Activated CD4-positive, alpha-beta memory T cell treated with anti-CD3 and anti-CD28 coated beads, Interleukin-2, amount 10 ng/mL, durations not matched to agents 7 days and 5 days (primary cell): ENCODE data around the gene STN1. TPM values are rescaled to one million over a fixed set of nuclear protein-coding genes. Genes with fewer than 3 reads are reported as not detected.

ENCODE experiments used
- CTCF ChIA-PET: fragments of 350-600 bp; sonication (Branson Sonifier 250); formaldehyde crosslinking; loops from one replicate; lab custom pipeline; 2021; ENCODE audit warnings: antibody characterized with exemption, inconsistent platforms; lab: Charles Lee
- POLR2A ChIA-PET: fragments of 350-600 bp; sonication (Branson Sonifier 250); formaldehyde crosslinking; loops from one replicate; lab custom pipeline; 2021; ENCODE audit warnings: antibody characterized with exemption; lab: Charles Lee
- DNase-seq: peaks from one replicate; pipeline ENCODE4 v3.0.0-alpha.2; 2020
- H3K27ac Mint-ChIP-seq: one replicate; pipeline ENCODE4 v1.8.0; 2021; ENCODE audit warnings: mild to moderate bottlenecking, mixed read lengths
- H3K27me3 Mint-ChIP-seq: one replicate; pipeline ENCODE4 v1.8.0; 2021; ENCODE audit warnings: mixed read lengths
- H3K36me3 Mint-ChIP-seq: one replicate; pipeline ENCODE4 v1.8.0; 2021; ENCODE audit warnings: low read depth, mixed read lengths
- H3K4me1 Mint-ChIP-seq: one replicate; pipeline ENCODE4 v1.8.0; 2021; ENCODE audit warnings: mixed read lengths
- H3K4me3 Mint-ChIP-seq: one replicate; pipeline ENCODE4 v1.8.0; 2021; ENCODE audit warnings: mild to moderate bottlenecking, mixed read lengths
- H3K9me3 Mint-ChIP-seq: one replicate; pipeline ENCODE4 v1.8.0; 2021; ENCODE audit warnings: mixed read lengths
- total RNA-seq, 2 experiments: library from RNA; stranded (reverse); gene quantifications; one replicate each; pipeline ENCODE4 v1.2.3, GENCODE V29; 2021

The STN1 gene
- total RNA-seq, 2 experiments from 2014 or later: 55.1 to 56.8 TPM

- CTCF ChIA-PET: interaction anchor here (0.6 to 2.3 kb wide), 22 partner anchors 11 to 446 kb away, joined by 3 to 27 read pairs (median 5); partner anchors contain the start of gene SFR1
Measured at GRCh38 chr10:103890194-103890658, 27.8 kb downstream of the STN1 start.

GRCh38 chr10:103889121-103889720, 28.8 kb downstream of the STN1 start:
- Mint-ChIP-seq H3K27me3 (no peaks in the 10 kb centered on the region), H3K36me3 (peaks cover 66% of the 10 kb centered on the region), H3K4me3 (no peak overlapping the region), H3K9me3 (no peaks in the 10 kb centered on the region), H3K27ac (peak overlapping the region; percentile 55), H3K4me1 (peaks cover 57% of the 10 kb centered on the region)
- ChIA-PET POLR2A (interaction anchor here (0.7 to 3.6 kb wide), 8 partner anchors 10 to 388 kb away, joined by 3 to 49 read pairs (median 6); partner anchors contain the start of genes SFR1 and STN1), CTCF (interaction anchor here (0.6 to 2.3 kb wide), 24 partner anchors 12 to 726 kb away, joined by 3 to 27 read pairs (median 4); partner anchors contain the start of gene SFR1)
- DNase-seq: no peak

More at GRCh38 chr10:103890194-103890658, 27.8 kb downstream of the STN1 start:
- H3K27me3 Mint-ChIP-seq: no peaks in the 10 kb centered on the region
- POLR2A ChIA-PET: interaction anchor here (0.7 to 3.6 kb wide), 15 partner anchors 9 to 387 kb away, joined by 3 to 49 read pairs (median 4); partner anchors contain the start of genes SFR1 and STN1
- DNase-seq: peak; percentile 48
- H3K27ac Mint-ChIP-seq: peak overlapping the region; percentile 84
- peaks cover 65% of the 10 kb centered on the region for H3K36me3 Mint-ChIP-seq
- no peaks in the 10 kb centered on the region for H3K9me3 Mint-ChIP-seq
- H3K4me3 Mint-ChIP-seq: no peak overlapping the region
- peaks cover 63% of the 10 kb centered on the region for H3K4me1 Mint-ChIP-seq

- ChIA-PET POLR2A (interaction anchor here (0.6 to 3.6 kb wide), 12 partner anchors 22 to 367 kb away, joined by 3 to 49 read pairs (median 3); partner anchors contain the start of gene SFR1), CTCF (interaction anchor here (0.5 to 5.5 kb wide), 42 partner anchors 12 to 403 kb away, joined by 3 to 76 read pairs (median 4); partner anchors contain the start of genes SFR1 and STN1)
- H3K4me1 Mint-ChIP-seq: peaks cover 47% of the 10 kb centered on the region
- no peaks in the 10 kb centered on the region for H3K27me3 Mint-ChIP-seq
- peak overlapping the region; percentile 54 for H3K27ac Mint-ChIP-seq
- peaks cover 67% of the 10 kb centered on the region for H3K36me3 Mint-ChIP-seq
- H3K4me3 Mint-ChIP-seq: no peak overlapping the region
- no peak for DNase-seq
- H3K9me3 Mint-ChIP-seq: no peaks in the 10 kb centered on the region
Measured at GRCh38 chr10:103888113-103888841, 29.7 kb downstream of the STN1 start.

GRCh38 chr10:103885617-103886016, 32.4 kb downstream of the STN1 start:
- POLR2A ChIA-PET: interaction anchor here (0.7 to 0.9 kb wide), 2 partner anchors 173 to 177 kb away, joined by 3 read pairs; no protein-coding TSS in a partner anchor
- Mint-ChIP-seq H3K27ac (no peak overlapping the region), H3K9me3 (no peaks in the 10 kb centered on the region), H3K27me3 (no peaks in the 10 kb centered on the region), H3K36me3 (peaks cover 67% of the 10 kb centered on the region), H3K4me1 (peaks cover 29% of the 10 kb centered on the region), H3K4me3 (no peak overlapping the region)
- DNase-seq: no peak
- CTCF ChIA-PET: interaction anchor here (0.9 to 5.5 kb wide), 16 partner anchors 9 to 245 kb away, joined by 3 to 76 read pairs (median 4); partner anchors contain the start of gene SFR1

GRCh38 chr10:103884681-103885139, 33.3 kb downstream of the STN1 start:
- no peak overlapping the region for H3K27ac Mint-ChIP-seq
- no peaks in the 10 kb centered on the region for H3K9me3 Mint-ChIP-seq
- POLR2A ChIA-PET: interaction anchor here (0.7 kb wide), 1 partner anchor 172 kb away, joined by 3 read pairs; no protein-coding TSS in a partner anchor
- DNase-seq: no peak
- H3K27me3 Mint-ChIP-seq: no peaks in the 10 kb centered on the region
- peaks cover 20% of the 10 kb centered on the region for H3K4me1 Mint-ChIP-seq
- H3K36me3 Mint-ChIP-seq: peaks cover 70% of the 10 kb centered on the region
- no peak overlapping the region for H3K4me3 Mint-ChIP-seq
- CTCF ChIA-PET: interaction anchor here (0.5 to 5.5 kb wide), 14 partner anchors 10 to 242 kb away, joined by 3 to 76 read pairs (median 3); partner anchors contain the start of gene SFR1

- Mint-ChIP-seq H3K9me3 (no peaks in the 10 kb centered on the region), H3K4me3 (no peak overlapping the region), H3K27ac (no peak overlapping the region), H3K4me1 (peaks cover 4% of the 10 kb centered on the region), H3K27me3 (no peaks in the 10 kb centered on the region), H3K36me3 (peaks cover 70% of the 10 kb centered on the region)
- no peak for DNase-seq
- CTCF ChIA-PET: interaction anchor here (2.6 kb wide), 1 partner anchor 169 kb away, joined by 8 read pairs; no protein-coding TSS in a partner anchor
- POLR2A ChIA-PET: no interaction called here
Measured at GRCh38 chr10:103882285-103883007, 35.5 kb downstream of the STN1 start.

- POLR2A ChIA-PET: no interaction called here
- H3K27ac Mint-ChIP-seq: no peak overlapping the region
- no peaks in the 10 kb centered on the region for H3K9me3 Mint-ChIP-seq
- CTCF ChIA-PET: interaction anchor here (2.6 kb wide), 1 partner anchor 169 kb away, joined by 8 read pairs; no protein-coding TSS in a partner anchor
- H3K27me3 Mint-ChIP-seq: no peaks in the 10 kb centered on the region
- no peak for DNase-seq
- H3K4me1 Mint-ChIP-seq: peaks cover 4% of the 10 kb centered on the region
- H3K4me3 Mint-ChIP-seq: no peak overlapping the region
- H3K36me3 Mint-ChIP-seq: peaks cover 64% of the 10 kb centered on the region
Measured at GRCh38 chr10:103881416-103882284, 36.3 kb downstream of the STN1 start.

- peaks cover 58% of the 10 kb centered on the region for H3K36me3 Mint-ChIP-seq
- CTCF ChIA-PET: no interaction called here
- H3K27ac Mint-ChIP-seq: no peak overlapping the region
- no peaks in the 10 kb centered on the region for H3K9me3 Mint-ChIP-seq
- no peak overlapping the region for H3K4me3 Mint-ChIP-seq
- H3K27me3 Mint-ChIP-seq: no peaks in the 10 kb centered on the region
- no peak for DNase-seq
- POLR2A ChIA-PET: no interaction called here
- peaks cover 4% of the 10 kb centered on the region for H3K4me1 Mint-ChIP-seq
Measured at GRCh38 chr10:103879831-103880230, 38.2 kb downstream of the STN1 start.

- Mint-ChIP-seq H3K9me3 (no peaks in the 10 kb centered on the region), H3K4me1 (peaks cover under 1% of the 10 kb centered on the region), H3K36me3 (peaks cover 53% of the 10 kb centered on the region), H3K27me3 (no peaks in the 10 kb centered on the region), H3K27ac (no peak overlapping the region), H3K4me3 (no peak overlapping the region)
- ChIA-PET POLR2A (no interaction called here), CTCF (no interaction called here)
- DNase-seq: no peak
Measured at GRCh38 chr10:103879409-103879808, 38.6 kb downstream of the STN1 start.

- POLR2A ChIA-PET: no interaction called here
- no peak overlapping the region for H3K4me3 Mint-ChIP-seq
- CTCF ChIA-PET: no interaction called here
- H3K9me3 Mint-ChIP-seq: no peaks in the 10 kb centered on the region
- no peak for DNase-seq
- H3K4me1 Mint-ChIP-seq: no peaks in the 10 kb centered on the region
- H3K36me3 Mint-ChIP-seq: peaks cover 43% of the 10 kb centered on the region
- no peak overlapping the region for H3K27ac Mint-ChIP-seq
- no peaks in the 10 kb centered on the region for H3K27me3 Mint-ChIP-seq
Measured at GRCh38 chr10:103877861-103878260, 40.1 kb downstream of the STN1 start.

GRCh38 chr10:103876155-103876554, 41.8 kb downstream of the STN1 start:
- ChIA-PET POLR2A (no interaction called here), CTCF (interaction anchor here (1.0 to 2.3 kb wide), 3 partner anchors 9 to 163 kb away, joined by 4 to 7 read pairs (median 5); no protein-coding TSS in a partner anchor)
- Mint-ChIP-seq H3K4me3 (no peak overlapping the region), H3K27me3 (no peaks in the 10 kb centered on the region), H3K9me3 (no peaks in the 10 kb centered on the region), H3K27ac (no peak overlapping the region), H3K36me3 (peaks cover 31% of the 10 kb centered on the region), H3K4me1 (no peaks in the 10 kb centered on the region)
- DNase-seq: no peak
